Ureter (tissue), 1 donor: Measurements from ENCODE around the gene SCN8A. TPM values are rescaled to one million over a fixed set of nuclear protein-coding genes. Genes with fewer than 3 reads are reported as not detected.

Experiments
- DNase-seq: peaks from one replicate; pipeline ENCODE4 v3.0.0-alpha.2; 2020; ENCODE audit warnings: low spot score
- total RNA-seq: library from RNA; stranded (reverse); gene quantifications from one replicate; pipeline ENCODE4 v1.2.4, GENCODE V29; 2023
- donor health status: DM: yes; HTN: yes; CAD: no.

SCN8A gene
- total RNA-seq, 1 donor from 2014 or later, result 2.2 TPM

DNA sequence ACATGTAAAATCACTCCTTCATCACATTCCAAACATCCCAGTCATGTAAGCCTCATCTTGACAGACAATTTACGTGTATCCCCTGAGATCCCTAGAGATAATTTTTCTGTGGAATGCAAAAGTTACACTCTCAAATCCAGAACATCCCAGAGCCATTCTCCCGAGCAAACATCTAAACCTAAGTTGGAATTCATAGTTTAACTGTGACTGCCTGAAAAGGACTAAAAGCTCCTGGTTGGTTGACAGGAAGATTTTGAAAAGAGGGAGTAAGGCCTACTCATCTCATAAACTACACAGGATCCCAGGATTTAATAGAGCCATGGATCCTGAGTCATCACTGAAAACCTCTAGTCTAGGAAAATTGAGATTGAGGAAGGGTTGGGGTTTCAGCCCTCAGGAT lies 123.6 kb downstream of the SCN8A start:
- DNase-seq, result no peak

DNA sequence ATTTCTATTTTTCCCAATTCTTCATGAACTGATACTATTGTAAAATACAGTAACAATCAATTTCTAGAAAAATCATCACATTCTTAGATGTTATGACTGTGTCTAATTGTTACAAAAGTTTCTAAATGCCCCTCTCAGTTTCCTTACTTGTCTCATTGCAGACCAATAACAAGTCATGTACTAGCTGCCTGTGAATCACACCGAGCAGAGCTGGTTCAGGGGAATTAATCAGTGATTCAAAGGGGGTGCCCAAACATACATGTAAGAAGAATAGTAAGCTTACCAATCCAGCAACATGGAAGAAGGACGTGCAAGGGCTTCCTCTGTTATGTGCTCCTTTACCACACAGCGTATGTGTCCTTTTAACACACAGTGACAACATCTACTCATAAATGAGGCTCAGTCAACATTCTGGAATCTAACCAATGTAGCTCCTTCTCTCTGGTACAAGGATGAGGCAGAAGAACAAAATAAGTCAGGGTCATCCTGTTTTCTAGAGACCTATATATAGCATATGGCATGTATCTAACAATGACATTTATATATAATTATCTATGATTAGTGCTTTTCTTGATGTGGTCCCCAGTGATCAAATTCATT lies 126.4 kb downstream of the SCN8A start:
- no peak for DNase-seq

DNA sequence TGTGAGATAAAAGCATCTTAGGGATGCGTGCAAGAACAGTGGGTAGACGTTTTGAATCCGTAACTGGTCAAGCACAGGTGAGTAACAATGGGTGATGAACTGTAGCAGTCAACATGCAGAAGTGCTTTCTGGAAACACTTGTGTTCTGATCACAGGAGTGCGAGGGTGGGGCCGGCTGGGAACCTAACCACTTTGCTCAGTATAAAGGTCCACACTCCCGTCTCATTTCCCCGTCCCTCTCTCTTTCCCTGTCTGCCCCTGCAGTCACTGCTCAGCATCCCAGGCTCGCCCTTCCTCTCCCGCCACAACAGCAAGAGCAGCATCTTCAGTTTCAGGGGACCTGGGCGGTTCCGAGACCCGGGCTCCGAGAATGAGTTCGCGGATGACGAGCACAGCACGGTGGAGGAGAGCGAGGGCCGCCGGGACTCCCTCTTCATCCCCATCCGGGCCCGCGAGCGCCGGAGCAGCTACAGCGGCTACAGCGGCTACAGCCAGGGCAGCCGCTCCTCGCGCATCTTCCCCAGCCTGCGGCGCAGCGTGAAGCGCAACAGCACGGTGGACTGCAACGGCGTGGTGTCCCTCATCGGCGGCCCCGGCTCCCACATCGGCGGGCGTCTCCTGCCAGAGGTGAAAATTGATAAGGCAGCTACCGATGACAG lies 130.4 kb downstream of the SCN8A start:
- DNase-seq, result peak; percentile 49

DNA sequence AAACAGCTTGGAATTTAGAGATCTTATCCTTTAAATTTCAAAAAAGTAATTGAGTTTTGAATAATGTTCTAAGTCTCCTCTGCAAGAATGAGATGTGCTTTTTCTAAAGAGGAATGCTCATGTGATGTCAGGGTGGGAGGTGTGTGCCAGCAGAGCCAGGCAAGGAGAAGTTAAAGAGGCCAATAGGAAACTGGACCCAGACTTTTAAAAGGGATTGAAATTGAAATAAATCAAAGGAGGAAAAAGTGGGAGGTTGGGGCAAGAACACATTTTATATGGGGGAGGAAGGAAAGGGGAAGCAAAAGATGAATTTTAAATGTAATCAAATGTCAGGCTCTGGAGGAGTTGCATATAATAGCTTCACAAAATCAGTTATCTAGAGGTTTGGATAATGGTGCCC lies 131.4 kb downstream of the SCN8A start:
- no peak for DNase-seq

DNA sequence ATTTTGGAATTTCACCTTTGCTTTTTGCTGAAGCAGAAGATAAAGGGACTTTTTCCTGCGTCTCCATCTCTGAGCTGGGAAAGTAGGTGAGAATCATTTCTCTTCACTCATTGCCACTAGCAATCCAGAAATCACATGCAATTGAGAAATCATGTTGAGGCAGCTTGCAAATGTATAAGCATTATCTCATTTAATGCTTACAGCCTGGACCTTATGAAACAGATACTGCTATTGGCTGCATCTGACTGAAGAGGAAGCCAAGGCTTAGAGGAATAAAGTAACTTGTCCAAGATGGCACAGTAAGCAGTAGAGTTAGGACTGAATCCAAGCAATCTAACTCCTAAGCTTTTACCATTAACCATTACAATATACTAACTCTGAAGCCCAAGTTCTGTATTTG lies 135.1 kb downstream of the SCN8A start:
- DNase-seq, result no peak

DNA sequence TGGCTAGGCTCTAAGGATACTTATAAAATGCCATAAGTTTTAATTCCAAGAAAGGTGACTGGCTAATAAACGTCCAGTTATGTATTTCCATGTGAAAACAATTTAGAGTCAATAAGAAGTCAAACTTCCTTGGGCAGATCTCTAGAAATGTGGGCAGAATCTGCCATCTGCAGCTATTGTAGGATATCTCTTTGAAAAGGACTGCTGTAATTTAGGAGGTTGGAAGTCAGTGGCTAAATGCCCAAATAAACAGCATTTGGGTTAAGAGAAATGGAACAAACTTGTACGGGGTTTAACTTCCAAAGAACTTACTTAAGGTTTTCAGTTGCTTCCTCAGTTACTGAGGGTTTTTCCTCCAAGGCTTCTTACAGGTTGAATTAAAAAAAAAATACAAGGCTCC lies 135.9 kb downstream of the SCN8A start:
- DNase-seq, result no peak

DNA sequence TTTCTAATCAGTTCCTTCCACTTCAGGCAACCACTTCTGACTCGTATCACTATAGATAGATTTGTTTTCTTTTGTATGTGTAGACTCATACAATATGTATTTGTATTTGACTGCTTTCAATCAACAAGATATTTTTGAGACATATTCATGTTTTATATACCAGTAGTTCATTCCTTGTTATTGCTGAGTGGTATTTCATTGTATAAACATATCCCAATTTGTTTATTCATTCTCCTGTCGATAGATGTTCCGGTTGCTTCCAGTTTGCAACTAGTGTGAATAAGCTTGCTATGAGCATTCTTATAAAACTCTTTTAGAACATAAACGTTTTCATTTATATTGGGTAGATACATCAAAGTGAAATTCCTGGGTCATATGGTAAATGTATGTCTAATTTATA lies 138.3 kb downstream of the SCN8A start:
- no peak for DNase-seq

DNA sequence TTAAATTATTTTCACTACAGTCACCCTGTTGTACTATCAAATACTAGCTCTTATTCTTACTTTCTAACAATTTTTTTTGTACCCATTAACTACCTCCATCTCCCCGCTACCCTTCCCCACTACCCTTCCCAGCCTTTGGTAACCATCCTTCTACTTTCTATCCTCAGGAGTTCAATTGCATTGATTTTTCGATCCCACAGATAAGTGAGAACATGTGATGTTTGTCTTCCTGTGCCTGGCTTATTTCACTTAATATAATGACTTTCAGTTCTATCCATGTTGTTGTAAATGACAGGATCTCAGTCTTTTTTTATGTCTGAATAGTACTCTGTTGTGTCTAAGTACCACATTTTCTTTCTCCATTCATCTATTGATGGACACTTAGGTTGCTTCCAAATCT lies 139.7 kb downstream of the SCN8A start:
- no peak for DNase-seq

DNA sequence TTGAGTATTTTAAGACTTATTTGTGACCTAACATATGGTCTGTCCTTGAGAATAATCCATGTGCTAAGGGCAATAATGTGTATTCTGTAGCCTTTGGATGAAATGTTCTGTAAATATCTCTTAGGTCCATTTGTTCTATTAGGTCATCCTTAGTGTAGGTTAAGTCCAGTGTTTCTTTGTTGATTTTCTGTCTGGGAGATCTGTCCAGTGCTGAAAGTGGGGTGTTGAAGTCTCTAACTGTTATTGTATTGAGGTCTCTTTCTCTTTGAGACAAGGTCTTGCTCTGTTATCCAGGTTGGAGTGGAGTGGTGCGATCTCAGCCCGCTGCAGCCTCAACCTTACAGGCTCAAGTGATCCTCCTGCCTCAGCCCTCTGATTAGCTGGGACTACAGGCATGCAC lies 149.5 kb downstream of the SCN8A start:
- no peak for DNase-seq

DNA sequence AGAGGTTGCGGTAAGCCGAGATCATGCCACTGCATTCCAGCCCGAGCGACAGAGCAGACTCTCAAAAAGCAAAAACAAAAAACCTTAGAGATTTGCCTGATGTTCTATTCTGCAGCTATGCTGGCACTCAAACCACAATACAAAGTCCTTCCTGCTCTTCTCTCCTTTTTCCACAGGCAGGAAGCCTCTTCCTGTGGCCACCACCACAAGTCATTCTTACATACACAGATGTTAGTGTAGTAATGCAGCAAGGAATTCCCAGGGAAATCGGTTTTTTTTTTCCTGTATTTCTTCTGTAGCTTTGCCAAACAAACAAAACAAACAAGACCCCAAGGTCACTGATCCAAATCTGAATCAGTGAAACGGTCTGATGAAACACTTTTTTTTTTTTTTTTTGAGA lies 153.2 kb downstream of the SCN8A start:
- DNase-seq, result no peak

DNA sequence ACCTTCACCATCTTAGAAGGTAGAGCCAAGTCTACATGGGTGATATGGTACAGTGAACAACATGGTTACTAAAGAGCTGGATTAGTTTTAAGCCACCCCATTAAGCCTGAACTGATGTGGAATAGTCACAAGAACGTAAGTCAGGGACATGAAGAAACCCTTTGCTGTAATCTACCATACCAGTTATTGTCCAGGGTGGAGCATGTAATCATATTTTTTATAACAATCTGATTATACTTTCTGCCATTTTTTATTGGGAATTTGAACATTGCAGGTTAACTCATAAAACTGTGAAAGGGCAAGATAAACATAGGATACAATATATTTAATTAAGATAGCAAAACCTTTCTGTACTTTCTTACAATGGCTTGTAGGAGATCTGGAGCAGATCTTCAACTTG lies 153.9 kb downstream of the SCN8A start:
- DNase-seq, result no peak

DNA sequence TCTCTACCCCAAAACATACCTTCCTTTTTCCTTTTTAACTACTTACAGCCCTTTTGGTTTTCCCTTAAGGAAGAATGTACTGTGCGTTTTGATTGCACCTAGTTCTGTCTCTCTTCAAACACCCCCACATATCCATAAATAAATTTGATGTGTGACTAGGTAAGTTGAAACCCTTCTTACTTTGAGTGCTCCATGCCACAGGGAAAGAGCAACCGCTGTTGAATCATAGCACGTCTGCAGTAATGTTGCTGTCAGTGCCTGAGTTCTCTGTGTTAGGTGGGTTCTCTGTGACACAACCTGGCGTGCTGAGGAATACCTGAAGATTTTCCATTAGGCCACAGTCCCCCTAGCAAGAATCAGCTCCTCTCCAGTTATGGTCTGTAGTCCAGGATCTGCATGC lies 155.4 kb downstream of the SCN8A start:
- DNase-seq, result no peak

DNA sequence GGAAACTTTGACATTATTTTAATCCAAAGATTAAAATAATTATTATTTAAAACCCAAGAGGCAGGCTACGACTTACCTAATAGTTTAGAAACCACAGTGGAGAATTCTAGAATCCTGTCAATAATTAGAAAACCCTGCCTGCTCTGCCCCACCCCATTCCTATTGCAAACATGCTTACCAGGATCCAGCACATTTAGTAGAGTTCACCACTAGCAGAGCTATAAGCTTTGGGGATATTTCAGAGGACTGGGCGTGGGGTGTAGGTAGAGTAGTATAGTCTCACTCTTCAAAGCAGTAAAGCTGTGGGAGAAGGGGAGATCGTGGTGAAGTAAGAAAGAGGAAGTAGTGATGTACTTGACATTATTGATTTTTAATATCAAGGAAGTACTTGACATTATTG lies 157.2 kb downstream of the SCN8A start:
- no peak for DNase-seq

DNA sequence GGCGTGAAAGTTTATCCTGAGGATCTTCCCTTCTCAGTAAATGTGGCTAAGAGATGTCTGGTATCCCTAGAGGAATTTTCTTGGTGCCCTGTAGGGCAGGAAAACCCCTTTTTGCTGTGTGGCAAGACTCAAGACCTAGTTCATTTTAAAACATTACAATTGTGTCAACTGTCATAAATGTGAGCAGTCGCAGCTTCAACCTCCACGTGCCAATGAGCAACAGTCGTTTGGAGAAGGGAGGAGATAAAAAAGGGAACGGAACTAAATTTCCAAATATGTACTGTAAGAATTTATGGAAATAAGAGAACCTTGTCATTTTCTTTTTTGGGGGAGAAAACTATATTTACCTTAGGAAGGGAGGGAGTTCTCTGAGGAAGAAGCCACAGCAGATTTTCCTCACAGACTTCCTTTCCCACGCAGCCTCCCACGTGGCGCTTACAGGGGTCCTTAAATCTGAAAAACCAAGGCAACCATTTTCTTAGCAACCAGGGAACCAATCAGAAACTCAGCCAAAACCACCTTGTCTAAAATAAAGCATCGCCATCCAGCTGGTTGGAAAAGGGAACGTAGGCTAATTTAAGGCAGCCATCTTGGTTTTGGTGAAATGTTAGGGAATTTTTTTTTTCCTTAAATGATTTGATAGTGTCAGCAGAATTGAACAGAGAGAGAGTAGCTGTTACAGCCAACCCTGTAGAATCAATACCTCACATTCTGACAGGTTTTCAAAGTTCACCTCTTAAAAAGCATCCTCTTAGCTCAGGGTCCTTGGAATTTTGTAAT lies 158.4 kb downstream of the SCN8A start:
- DNase-seq, result no peak

DNA sequence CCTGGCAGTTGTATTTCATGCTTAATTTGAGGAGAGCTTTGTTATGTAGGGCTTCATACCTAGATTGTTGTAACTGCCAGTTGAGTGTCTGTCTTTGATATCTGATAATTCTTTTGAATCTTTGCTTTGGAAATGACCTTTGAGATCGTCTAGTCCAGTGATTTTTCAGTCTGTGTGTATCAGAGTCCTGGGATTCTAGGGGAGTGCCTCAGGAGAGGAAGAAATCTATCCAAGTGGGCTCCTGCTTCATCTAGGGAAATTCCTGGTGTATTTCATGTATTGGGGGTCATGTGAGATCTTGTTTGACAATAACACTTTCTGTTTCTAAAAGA lies 158.9 kb downstream of the SCN8A start:
- no peak for DNase-seq

DNA sequence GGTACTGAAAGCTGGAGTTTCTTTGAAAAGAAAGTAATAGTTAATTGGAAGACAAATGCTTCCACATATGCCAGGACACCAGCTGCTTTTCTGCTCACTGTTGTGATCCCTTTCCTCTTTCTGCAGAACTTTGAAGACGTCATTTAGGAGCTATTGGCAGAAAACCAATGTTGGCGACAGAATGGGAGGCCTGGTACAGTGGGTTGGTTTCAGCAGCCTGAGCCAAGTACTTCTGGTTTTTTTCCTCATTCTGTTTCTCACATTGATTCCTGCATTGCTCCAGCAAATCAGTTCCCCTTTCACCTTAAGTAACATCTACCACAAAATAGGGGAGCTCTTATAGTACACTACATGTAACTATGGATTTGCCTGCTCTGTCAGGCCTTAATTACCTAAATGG lies 160.6 kb downstream of the SCN8A start:
- DNase-seq, result no peak

DNA sequence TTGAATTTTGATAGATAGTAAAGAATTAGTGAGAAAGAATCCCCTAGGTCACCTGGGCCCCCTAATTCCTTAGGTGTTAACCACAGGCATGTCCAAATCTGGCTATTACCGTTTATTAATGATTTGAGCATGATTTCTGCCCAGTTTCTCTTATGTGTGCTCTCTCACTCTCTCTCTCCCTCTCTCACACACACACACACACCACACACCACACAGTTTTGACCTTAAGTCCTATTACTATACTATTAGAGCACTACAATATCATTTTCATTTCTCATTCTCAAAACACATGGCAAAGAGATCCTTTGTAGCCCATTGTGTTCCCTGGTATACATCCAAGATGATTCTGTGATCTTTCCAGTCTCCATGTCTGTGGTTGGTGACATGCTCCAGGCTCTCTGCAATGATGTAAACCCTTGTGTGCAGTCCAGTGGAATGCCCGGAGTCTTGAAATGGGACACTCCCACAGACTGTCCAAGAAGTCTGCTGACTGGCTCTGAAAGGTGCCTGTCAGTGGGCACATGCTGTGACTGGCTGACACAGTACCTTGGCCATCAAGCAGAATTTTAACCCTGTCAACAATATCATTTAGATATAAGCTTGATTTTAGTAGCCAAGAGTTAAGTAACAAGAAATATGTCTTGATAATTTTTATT lies 161.3 kb downstream of the SCN8A start:
- DNase-seq, result no peak

DNA sequence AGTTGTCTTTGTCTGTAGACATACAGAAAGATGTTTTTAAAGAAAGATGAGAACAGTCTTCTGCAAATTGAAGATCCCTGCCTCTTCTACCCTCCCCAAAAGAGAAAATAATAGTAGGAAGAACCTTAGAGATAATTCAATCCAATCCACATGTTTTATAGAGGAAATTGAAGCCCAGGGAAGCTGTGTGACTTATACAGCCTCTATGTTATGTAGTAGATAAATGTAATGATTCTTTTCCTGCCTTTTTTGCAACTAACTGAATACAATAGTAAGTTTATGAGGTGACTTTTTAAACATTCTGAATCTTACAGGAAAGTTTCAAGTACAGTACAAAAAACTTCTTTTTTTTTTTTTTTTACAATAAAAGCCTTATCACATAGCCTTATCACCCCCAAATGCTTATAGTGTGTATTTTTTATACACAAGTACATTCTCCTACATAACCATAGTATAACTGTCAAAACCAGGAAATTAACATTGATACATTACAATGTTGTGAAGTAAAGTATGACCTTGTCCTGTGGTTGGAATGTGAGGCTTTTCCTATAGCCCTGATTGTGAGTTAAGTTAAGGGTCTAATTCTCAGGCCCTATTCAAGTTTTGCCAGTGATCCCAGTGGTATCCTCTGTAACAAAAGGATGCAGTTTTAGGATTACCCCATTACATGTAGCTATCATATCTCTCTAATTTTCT lies 163.1 kb downstream of the SCN8A start:
- DNase-seq, result no peak

DNA sequence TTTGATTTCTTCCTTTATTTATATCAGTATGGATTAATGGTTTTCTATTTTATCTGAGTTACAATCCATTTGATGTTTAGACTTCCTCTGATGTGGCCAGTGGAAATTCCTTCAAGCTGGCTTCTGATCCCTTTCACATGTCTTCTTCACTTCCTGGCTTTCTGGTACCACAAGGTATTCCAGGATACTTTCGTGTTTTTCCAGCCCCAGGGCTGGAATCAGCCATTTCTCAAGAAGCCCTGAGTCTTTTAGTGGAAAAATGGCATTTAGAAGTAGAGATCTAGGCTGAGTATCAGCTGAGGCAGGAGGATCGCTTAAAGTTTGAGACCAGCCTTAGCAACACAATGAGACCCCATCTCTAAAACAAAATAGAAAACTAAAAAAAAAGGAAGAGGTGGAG lies 164.2 kb downstream of the SCN8A start:
- no peak for DNase-seq

DNA sequence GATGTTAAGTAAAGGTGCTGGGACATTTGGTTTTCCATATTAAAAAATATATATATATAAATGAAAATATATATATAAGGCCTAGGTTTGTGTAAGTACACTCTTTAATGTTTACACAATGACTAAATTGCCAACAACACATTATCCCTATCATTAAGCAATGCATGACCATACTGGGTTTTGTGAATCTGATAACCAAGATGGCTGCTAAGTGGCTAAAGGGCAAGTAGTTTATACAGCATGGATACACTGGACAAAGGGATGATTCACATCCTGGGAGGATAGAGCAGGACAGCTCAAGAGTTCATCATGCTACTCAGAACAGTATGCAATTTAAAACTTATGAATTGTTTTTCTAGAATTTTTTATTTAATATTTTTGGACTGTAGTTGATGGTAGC lies 168.1 kb downstream of the SCN8A start:
- no peak for DNase-seq

DNA sequence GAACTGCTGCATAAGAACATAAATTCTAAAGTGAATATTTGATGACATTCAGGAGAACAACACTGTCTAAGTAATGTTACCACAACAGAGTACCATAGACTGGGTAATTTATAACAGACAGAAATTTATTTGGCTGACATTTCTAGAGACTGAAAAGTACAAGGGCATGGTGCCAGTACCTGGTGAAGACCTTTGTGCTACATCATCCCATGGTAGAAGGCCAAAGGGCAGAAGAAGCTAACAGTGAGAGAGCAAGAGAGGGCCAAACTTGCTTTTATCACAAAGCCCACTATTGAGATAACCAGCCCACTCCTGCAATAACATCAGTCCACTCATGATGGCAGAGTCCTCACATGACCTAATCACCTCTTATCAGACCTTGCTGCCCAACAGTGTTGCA lies 168.7 kb downstream of the SCN8A start:
- no peak for DNase-seq

DNA sequence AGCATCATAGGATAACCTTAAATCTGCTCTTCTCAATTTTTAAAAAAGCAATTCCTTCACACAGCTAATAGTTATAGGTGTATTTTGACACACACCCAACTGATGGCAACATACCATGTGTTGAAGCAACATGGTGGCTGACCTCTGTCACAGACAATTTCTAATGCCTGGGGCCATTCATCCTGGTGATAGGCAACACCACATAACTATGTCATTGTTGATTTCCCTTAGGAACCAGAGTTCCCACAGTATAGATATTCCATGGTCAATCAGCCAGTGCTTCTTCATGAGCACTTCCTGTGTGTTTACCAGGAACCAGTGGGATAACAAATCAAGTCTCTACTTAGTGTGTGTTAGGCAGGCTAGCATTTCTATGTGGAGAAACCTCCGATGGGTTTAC lies 169.2 kb downstream of the SCN8A start:
- DNase-seq, result no peak
